ENCODE data around the gene RIMBP2. TPM values are rescaled to one million over a fixed set of nuclear protein-coding genes. Genes with fewer than 3 reads are reported as not detected.
"Not testable (repeated sequence)": the region's sequence is repeated elsewhere in the genome, so short reads cannot be mapped to it uniquely, and the experiment has no call there.

The RIMBP2 gene
- total RNA-seq, 1 donor from 2014 or later: not detected

DNA sequence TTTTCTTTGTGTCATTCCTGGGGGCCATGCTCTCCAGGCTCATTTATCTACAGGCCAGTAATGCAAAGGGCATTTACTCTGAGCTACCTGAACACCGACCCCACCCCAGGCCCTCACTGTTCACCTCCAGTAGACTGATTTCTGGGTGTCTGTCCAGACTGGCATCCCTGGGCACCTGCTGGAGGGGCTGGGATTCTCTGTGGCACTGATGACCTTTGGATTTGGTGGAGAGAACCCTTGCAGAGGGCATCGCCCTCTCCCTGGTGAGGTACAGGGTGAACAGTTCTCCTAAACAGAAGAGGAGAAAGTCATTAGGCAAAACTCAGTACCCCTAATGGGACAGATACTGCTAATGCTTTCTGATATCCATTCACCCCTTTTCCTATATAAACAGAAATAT is 27.1 kb upstream of the RIMBP2 start:
- H3K27ac ChIP-seq (replicated peaks): no peak overlapping the region
- no peaks in the 10 kb centered on the region for H3K36me3 ChIP-seq
- peaks cover 68% of the 10 kb centered on the region for H3K27me3 ChIP-seq (ENCODE audit: low read depth)
- TF ChIP-seq, protein P1, sequence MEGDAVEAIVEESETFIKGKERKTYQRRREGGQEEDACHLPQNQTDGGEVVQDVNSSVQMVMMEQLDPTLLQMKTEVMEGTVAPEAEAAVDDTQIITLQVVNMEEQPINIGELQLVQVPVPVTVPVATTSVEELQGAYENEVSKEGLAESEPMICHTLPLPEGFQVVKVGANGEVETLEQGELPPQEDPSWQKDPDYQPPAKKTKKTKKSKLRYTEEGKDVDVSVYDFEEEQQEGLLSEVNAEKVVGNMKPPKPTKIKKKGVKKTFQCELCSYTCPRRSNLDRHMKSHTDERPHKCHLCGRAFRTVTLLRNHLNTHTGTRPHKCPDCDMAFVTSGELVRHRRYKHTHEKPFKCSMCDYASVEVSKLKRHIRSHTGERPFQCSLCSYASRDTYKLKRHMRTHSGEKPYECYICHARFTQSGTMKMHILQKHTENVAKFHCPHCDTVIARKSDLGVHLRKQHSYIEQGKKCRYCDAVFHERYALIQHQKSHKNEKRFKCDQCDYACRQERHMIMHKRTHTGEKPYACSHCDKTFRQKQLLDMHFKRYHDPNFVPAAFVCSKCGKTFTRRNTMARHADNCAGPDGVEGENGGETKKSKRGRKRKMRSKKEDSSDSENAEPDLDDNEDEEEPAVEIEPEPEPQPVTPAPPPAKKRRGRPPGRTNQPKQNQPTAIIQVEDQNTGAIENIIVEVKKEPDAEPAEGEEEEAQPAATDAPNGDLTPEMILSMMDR (IDR thresholded peaks at IDR 0.05; ENCODE audit: borderline replicate concordance): no peak
- no peak for DNase-seq
- H3K4me3 ChIP-seq: no peak overlapping the region
- intact Hi-C loops (cut with micrococcal nuclease): no loop called here
- peaks cover 14% of the 10 kb centered on the region for H3K9me3 ChIP-seq (replicated peaks)
- H3K4me1 ChIP-seq: peaks cover 4% of the 10 kb centered on the region

DNA sequence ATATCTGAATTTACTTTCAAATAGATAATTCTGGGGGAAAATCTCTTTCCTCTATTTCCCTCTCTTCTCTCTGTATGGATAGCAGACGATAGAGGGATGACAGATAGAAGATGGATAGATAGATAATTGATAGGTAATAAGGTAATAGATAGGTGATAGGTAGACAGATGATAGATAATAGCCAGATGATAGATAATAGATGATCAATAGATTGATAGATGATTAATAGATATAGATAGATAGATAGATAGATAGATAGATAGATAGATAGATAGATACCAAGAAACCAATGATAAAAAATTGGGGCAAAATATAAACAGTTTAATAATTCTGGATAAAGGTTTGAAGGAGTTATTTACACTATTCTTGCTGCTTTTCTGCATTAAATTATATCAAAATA is 26.6 kb upstream of the RIMBP2 start:
- H3K27me3 ChIP-seq (ENCODE audit: low read depth): peaks cover 68% of the 10 kb centered on the region
- no peaks in the 10 kb centered on the region for H3K36me3 ChIP-seq
- intact Hi-C loops (cut with micrococcal nuclease): no loop called here
- DNase-seq: no peak
- TF ChIP-seq, protein P1 (IDR thresholded peaks at IDR 0.05; ENCODE audit: borderline replicate concordance): no peak
- H3K4me3 ChIP-seq: no peak overlapping the region
- H3K27ac ChIP-seq (replicated peaks): no peak overlapping the region
- peaks cover under 1% of the 10 kb centered on the region for H3K4me1 ChIP-seq
- H3K9me3 ChIP-seq (replicated peaks): peaks cover 16% of the 10 kb centered on the region

DNA sequence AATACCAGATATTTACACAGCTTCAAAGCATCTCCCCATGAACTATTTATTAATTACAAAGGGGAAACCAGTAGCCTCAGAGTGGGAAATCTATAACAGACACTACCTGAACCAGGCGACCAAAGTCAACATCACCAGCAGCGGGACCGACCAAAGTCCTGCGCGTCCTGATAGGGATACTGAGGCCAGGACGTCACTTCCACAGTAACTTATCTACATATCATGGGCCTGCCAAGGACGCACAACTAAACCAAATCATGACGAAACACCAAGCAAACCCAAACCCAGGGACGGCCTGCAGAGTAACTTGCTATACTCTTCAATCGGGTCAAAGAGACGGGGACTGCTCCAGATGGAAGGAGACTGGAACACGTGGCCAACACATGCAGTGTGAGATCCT is 26.0 kb upstream of the RIMBP2 start:
- H3K9me3 ChIP-seq (replicated peaks): peaks cover 16% of the 10 kb centered on the region
- H3K27me3 ChIP-seq (ENCODE audit: low read depth): peaks cover 68% of the 10 kb centered on the region
- TF ChIP-seq, protein P1 (IDR thresholded peaks at IDR 0.05; ENCODE audit: borderline replicate concordance): no peak
- H3K4me3 ChIP-seq: no peak overlapping the region
- DNase-seq: no peak
- H3K27ac ChIP-seq (replicated peaks): no peak overlapping the region
- no peaks in the 10 kb centered on the region for H3K4me1 ChIP-seq
- H3K36me3 ChIP-seq: no peaks in the 10 kb centered on the region
- intact Hi-C loops (cut with micrococcal nuclease): no loop called here

DNA sequence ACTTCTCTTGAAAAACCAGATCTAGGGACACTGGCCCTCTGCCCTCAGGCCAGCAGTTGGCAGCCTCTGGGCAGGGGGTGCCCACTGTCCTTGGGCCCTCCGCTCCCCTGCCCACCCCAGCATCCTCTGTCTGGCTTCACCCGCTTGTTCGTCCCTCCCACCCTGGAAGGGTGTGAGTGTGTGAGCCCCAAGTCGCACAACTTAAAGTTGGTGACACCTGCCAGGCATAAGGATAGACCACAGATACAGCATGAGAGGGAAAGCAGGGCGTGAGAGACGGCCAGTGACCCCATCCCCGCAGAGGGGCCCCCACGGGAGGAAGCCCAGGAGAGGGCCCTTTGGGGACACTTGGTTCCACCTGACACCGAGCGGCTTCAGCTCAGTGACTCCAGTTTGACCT is 23.5 kb upstream of the RIMBP2 start:
- TF ChIP-seq, protein P1 (IDR thresholded peaks at IDR 0.05; ENCODE audit: borderline replicate concordance): no peak
- intact Hi-C loops (cut with micrococcal nuclease): no loop called here

DNA sequence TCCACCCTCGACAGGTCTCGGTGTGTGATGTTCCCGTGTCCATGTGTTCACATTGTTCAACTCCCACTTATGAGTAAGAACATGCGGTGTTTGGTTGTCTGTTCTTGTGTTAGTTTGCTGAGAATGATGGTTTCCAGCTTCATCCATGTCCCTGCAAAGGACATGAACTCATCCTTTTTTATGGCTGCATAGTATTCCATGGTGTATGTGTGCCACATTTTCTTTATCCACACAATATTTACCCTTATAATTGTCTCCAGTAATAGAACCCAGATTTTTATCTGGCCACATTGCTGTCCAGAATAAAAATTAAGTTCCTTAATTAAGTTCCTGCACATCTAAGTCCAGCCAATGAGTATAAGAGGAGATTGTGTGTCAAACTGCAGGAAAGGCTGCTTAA is 22.3 kb upstream of the RIMBP2 start:
- DNase-seq; H3K4me1 ChIP-seq; H3K4me3 ChIP-seq; H3K36me3 ChIP-seq; H3K27ac ChIP-seq (replicated peaks); intact Hi-C loops (cut with micrococcal nuclease): not testable (repeated sequence)
- H3K9me3 ChIP-seq (replicated peaks): peaks cover 13% of the 10 kb centered on the region
- H3K27me3 ChIP-seq (ENCODE audit: low read depth): peaks cover 58% of the 10 kb centered on the region

More for the DNA sequence above, 23.5 kb upstream of the RIMBP2 start:
- no peak for DNase-seq
- Histone ChIP-seq H3K36me3 (no peaks in the 10 kb centered on the region), H3K4me3 (no peak overlapping the region), H3K4me1 (no peaks in the 10 kb centered on the region), H3K27me3 (ENCODE audit: low read depth) (peaks cover 68% of the 10 kb centered on the region), H3K27ac (replicated peaks) (no peak overlapping the region), H3K9me3 (replicated peaks) (peaks cover 16% of the 10 kb centered on the region)

DNA sequence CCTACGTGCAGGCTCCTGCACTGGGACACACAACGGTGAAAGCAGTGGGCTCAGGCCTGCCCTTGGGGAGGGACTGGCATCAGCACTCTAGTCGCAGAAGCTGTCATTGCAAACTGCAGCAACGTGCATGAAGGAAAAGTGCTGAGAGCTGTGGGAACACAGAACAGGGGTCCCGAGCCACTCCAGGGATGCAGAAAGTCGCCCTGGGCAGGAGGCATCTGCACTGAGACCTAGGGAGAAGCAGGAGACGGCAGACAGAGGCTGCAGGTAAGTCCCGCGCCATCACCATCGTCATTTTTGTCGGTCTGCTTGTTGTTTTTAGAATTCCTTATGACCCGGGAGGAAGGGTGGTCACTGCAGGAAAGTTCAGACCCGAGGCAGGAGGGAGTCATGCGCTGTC is 21.6 kb upstream of the RIMBP2 start:
- peaks cover 58% of the 10 kb centered on the region for H3K27me3 ChIP-seq (ENCODE audit: low read depth)
- H3K4me1 ChIP-seq: no peaks in the 10 kb centered on the region
- intact Hi-C loops (cut with micrococcal nuclease): no loop called here
- DNase-seq: no peak
- peaks cover 13% of the 10 kb centered on the region for H3K9me3 ChIP-seq (replicated peaks)
- H3K27ac ChIP-seq (replicated peaks): no peak overlapping the region
- TF ChIP-seq, protein P1 (IDR thresholded peaks at IDR 0.05; ENCODE audit: borderline replicate concordance): no peak
- H3K4me3 ChIP-seq: no peak overlapping the region
- no peaks in the 10 kb centered on the region for H3K36me3 ChIP-seq

Data from left ventricle myocardium inferior (tissue), 1 donor.